ENCODE measurements around the gene HTRA2. TPM values are rescaled to one million over a fixed set of nuclear protein-coding genes. Genes with fewer than 3 reads are reported as not detected.

Gene HTRA2
- total RNA-seq, 1 experiment from 2014 or later = 24.9 TPM

DNA sequence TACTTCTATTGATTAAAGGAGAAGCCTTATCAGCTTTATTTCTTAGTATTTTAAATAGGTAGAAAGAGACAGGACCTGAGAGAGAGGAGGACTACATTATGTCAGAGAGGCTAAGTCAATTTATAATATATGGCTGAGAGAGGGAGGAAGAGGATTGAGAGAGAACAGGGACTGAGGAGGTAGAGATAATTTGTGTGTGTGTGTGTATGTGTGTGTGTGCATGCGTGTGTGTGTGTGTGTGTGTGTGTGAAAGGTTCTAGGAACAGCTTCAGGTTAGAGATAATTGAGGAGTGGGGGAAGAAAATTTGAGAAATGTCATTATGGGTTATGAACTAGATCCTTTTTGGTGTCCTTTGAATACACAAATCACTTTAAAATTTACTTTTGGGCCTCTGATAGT is 40.0 kb downstream of the HTRA2 start:
- Histone ChIP-seq H3K79me1 (ENCODE audit: insufficient read depth, low read depth, low read length, poor library complexity, severe bottlenecking) (no peaks in the 10 kb centered on the region), H2BK20ac (ENCODE audit: low read depth, low read length, poor library complexity, severe bottlenecking) (no peak overlapping the region), H3K4me1 (ENCODE audit: insufficient read depth, low read length) (no peaks in the 10 kb centered on the region), H3K4ac (ENCODE audit: low read depth, low read length) (no peak overlapping the region), H3K9ac (ENCODE audit: extremely low read depth, insufficient read length, low read length) (no peak overlapping the region), H2BK12ac (ENCODE audit: insufficient read length, low read depth, low read length) (no peak overlapping the region), H3K18ac (ENCODE audit: insufficient read length, low read depth, low read length) (no peak overlapping the region), H3K14ac (ENCODE audit: insufficient read depth, low read length) (no peak overlapping the region), H2BK120ac (ENCODE audit: low read depth, low read length, poor library complexity, severe bottlenecking) (no peak overlapping the region), H4K91ac (ENCODE audit: insufficient read length, low read depth, low read length) (no peak overlapping the region), H2BK5ac (ENCODE audit: insufficient read length, low read length) (no peak overlapping the region), H2BK15ac (ENCODE audit: low read depth, low read length) (no peak overlapping the region), H3K56ac (ENCODE audit: insufficient read length, low read depth, low read length) (no peak overlapping the region), H3K27ac (ENCODE audit: insufficient read length, low read depth, low read length) (no peak overlapping the region), H3K27me3 (ENCODE audit: insufficient read depth, low read length) (no peaks in the 10 kb centered on the region), H4K20me1 (ENCODE audit: control insufficient read depth, insufficient read depth, insufficient read length) (no peaks in the 10 kb centered on the region), H4K5ac (ENCODE audit: insufficient read length, low read depth, low read length) (no peak overlapping the region), H3K4me2 (ENCODE audit: insufficient read depth, insufficient read length, low read length) (no peak overlapping the region), H3T11ph (ENCODE audit: low read length) (no peak overlapping the region), H3K23me2 (ENCODE audit: insufficient read length, low read depth, low read length, poor library complexity, severe bottlenecking) (no peaks in the 10 kb centered on the region), H2AK5ac (ENCODE audit: insufficient read length, low read length) (no peak overlapping the region), H3K79me2 (ENCODE audit: insufficient read depth, low read length) (no peaks in the 10 kb centered on the region), H3K23ac (ENCODE audit: insufficient read length, low read depth, low read length) (no peak overlapping the region), H3K9me3 (ENCODE audit: control insufficient read depth, low read depth, low read length) (no peaks in the 10 kb centered on the region), H4K8ac (replicated peaks; ENCODE audit: insufficient read length, low read depth, low read length) (no peak overlapping the region), H2AFZ (ENCODE audit: low read length) (no peak overlapping the region)
- Mint-ChIP-seq H3K27me3 (ENCODE audit: low read depth) (peaks cover 5% of the 10 kb centered on the region), H3K4me3 (no peak overlapping the region), H3K27ac (no peak overlapping the region), H3K36me3 (ENCODE audit: insufficient read depth in 1 of 3, low read depth in 3 of 3) (no peaks in the 10 kb centered on the region), H3K4me1 (no peaks in the 10 kb centered on the region), H3K9me3 (no peaks in the 10 kb centered on the region)
- TF ChIP-seq, protein P1, sequence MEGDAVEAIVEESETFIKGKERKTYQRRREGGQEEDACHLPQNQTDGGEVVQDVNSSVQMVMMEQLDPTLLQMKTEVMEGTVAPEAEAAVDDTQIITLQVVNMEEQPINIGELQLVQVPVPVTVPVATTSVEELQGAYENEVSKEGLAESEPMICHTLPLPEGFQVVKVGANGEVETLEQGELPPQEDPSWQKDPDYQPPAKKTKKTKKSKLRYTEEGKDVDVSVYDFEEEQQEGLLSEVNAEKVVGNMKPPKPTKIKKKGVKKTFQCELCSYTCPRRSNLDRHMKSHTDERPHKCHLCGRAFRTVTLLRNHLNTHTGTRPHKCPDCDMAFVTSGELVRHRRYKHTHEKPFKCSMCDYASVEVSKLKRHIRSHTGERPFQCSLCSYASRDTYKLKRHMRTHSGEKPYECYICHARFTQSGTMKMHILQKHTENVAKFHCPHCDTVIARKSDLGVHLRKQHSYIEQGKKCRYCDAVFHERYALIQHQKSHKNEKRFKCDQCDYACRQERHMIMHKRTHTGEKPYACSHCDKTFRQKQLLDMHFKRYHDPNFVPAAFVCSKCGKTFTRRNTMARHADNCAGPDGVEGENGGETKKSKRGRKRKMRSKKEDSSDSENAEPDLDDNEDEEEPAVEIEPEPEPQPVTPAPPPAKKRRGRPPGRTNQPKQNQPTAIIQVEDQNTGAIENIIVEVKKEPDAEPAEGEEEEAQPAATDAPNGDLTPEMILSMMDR (conservative IDR thresholded peaks at IDR 0.05) = no peak
- no peak for DNase-seq
- WGBS (ENCODE audit: extremely low coverage, insufficient read length, low lambda C conversion rate) = no CpG with 5 or more reads among the region's 1 CpG
